ENCODE data around the gene MYO5B.
"Not testable (repeated sequence)": the region's sequence is repeated elsewhere in the genome, so short reads cannot be mapped to it uniquely, and the experiment has no call there.

DNA sequence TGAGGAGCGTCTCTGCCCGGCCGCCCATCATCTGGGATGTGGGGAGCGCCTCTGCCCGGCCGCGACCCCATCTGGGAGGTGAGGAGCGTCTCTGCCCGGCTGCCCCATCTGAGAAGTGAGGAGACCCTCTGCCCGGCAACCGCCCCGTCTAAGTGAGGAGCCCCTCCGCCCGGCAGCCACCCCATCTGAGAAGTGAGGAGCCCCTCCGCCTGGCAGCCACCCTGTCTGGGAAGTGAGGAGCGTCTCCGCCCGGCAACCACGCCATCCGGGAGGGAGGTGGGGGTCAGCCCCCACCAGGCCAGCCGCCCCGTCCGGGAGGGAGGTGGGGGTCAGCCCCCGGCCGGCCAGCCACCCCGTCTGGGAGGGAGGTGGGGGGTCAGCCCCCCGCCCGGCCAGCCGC is 395.1 kb downstream of the MYO5B start:
- not testable (repeated sequence) for TF ChIP-seq POLR2A (IDR thresholded peaks at IDR 0.05; ENCODE audit: low read length); GATA1 (IDR thresholded peaks at IDR 0.05; ENCODE audit: low read depth, low read length)

Data from erythroblast (primary cell).